ENCODE measurements around the gene FIGLA.

The FIGLA gene

GRCh38 chr2:70784320-70784719 lies 6.1 kb downstream of the FIGLA start:
- no peaks in the 10 kb centered on the region for H3K36me3 ChIP-seq (ENCODE audit: control insufficient read depth, insufficient read depth, low read length)
- H3K4me1 ChIP-seq (ENCODE audit: control insufficient read depth, insufficient read depth, low read length): no peaks in the 10 kb centered on the region
- H3K9ac ChIP-seq (ENCODE audit: low read length): no peak overlapping the region
- H3K4me3 ChIP-seq (ENCODE audit: low read length): no peak overlapping the region
- peaks cover 33% of the 10 kb centered on the region for H3K27me3 ChIP-seq (ENCODE audit: control insufficient read depth, insufficient read depth, low read length)
- H3K9me3 ChIP-seq (ENCODE audit: control insufficient read depth, low read length): no peaks in the 10 kb centered on the region

GRCh38 chr2:70779911-70780545 lies 10.4 kb downstream of the FIGLA start:
- Histone ChIP-seq H3K27me3 (ENCODE audit: control insufficient read depth, insufficient read depth, low read length) (peaks cover 18% of the 10 kb centered on the region), H3K36me3 (ENCODE audit: control insufficient read depth, insufficient read depth, low read length) (no peaks in the 10 kb centered on the region)

DNA sequence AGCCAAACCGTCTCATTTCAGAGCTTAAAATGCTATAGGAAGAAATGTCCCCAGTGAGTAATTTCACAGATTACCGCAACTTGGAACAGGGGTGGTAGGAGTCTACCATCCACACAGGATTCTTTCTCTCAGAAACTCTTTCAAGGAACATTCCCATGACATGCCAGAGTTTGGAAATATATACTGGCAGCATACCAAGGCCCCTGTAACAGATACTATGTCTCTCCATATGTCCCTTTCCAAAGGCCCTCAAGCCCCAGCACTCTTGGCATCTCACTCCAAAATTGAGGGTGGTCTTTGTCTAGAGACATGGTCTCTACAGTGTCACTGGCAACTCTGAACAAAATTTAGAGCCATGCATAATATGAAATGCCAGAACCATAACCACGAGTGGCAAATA lies 11.0 kb downstream of the FIGLA start:
- Histone ChIP-seq H3K4me3 (ENCODE audit: low read length) (no peak overlapping the region), H3K27me3 (ENCODE audit: control insufficient read depth, insufficient read depth, low read length) (peaks cover 17% of the 10 kb centered on the region), H3K4me1 (ENCODE audit: control insufficient read depth, insufficient read depth, low read length) (no peaks in the 10 kb centered on the region), H3K9ac (ENCODE audit: low read length) (no peak overlapping the region), H3K9me3 (ENCODE audit: control insufficient read depth, low read length) (no peaks in the 10 kb centered on the region), H3K36me3 (ENCODE audit: control insufficient read depth, insufficient read depth, low read length) (no peaks in the 10 kb centered on the region)

More at GRCh38 chr2:70779911-70780545, 10.4 kb downstream of the FIGLA start:
- Histone ChIP-seq H3K9me3 (ENCODE audit: control insufficient read depth, low read length) (no peaks in the 10 kb centered on the region), H3K4me1 (ENCODE audit: control insufficient read depth, insufficient read depth, low read length) (no peaks in the 10 kb centered on the region), H3K4me3 (ENCODE audit: low read length) (no peak overlapping the region), H3K9ac (ENCODE audit: low read length) (no peak overlapping the region)

DNA sequence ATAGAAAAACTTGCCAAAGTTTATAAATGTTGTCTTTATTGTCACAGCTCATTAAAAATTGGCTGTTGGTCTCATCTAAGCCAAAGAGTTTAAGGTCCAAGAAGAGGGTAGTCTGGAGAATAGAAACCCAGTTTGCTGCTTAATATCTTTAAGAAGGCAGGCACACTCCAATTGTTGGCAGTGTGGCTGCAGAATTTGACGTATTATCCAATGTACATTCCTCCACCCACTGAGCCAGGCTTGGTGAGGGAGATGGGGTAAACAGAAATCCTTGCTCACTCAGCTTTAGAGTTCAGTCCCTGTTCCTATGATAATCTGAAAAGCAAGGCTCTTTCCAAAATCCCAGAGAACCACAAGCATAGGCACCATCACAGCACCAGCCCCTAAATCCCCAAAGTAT lies 11.8 kb downstream of the FIGLA start:
- Histone ChIP-seq H3K27me3 (ENCODE audit: control insufficient read depth, insufficient read depth, low read length) (peaks cover 18% of the 10 kb centered on the region), H3K4me1 (ENCODE audit: control insufficient read depth, insufficient read depth, low read length) (no peaks in the 10 kb centered on the region), H3K4me3 (ENCODE audit: low read length) (no peak overlapping the region), H3K9me3 (ENCODE audit: control insufficient read depth, low read length) (no peaks in the 10 kb centered on the region), H3K9ac (ENCODE audit: low read length) (no peak overlapping the region), H3K36me3 (ENCODE audit: control insufficient read depth, insufficient read depth, low read length) (no peaks in the 10 kb centered on the region)

DNA sequence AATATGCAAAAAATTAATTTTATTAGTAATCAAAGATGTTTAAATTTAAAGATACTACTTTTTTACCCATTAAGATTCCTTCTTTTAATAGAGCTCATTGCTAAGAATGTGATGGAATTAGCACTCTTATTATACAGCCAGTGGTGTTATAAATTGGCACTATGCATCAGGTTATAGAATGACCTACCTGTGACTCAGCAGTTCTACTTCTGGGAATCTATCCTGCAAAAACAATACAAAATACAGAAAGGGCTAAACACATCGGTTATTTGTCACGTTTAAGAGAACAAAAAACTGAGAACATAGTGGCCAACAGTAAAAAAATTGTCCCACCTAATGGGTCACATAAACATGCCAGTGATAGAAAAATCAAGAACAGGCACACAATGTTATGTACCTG lies 13.0 kb downstream of the FIGLA start:
- Histone ChIP-seq H3K36me3 (ENCODE audit: control insufficient read depth, insufficient read depth, low read length) (no peaks in the 10 kb centered on the region), H3K4me3 (ENCODE audit: low read length) (no peak overlapping the region), H3K9ac (ENCODE audit: low read length) (no peak overlapping the region), H3K4me1 (ENCODE audit: control insufficient read depth, insufficient read depth, low read length) (no peaks in the 10 kb centered on the region), H3K9me3 (ENCODE audit: control insufficient read depth, low read length) (no peaks in the 10 kb centered on the region), H3K27me3 (ENCODE audit: control insufficient read depth, insufficient read depth, low read length) (peaks cover 26% of the 10 kb centered on the region)

GRCh38 chr2:70776266-70776665 lies 14.2 kb downstream of the FIGLA start:
- no peak overlapping the region for H3K4me3 ChIP-seq (ENCODE audit: low read length)
- H3K9me3 ChIP-seq (ENCODE audit: control insufficient read depth, low read length): no peaks in the 10 kb centered on the region
- H3K4me1 ChIP-seq (ENCODE audit: control insufficient read depth, insufficient read depth, low read length): no peaks in the 10 kb centered on the region
- H3K27me3 ChIP-seq (ENCODE audit: control insufficient read depth, insufficient read depth, low read length): peaks cover 35% of the 10 kb centered on the region
- no peak overlapping the region for H3K9ac ChIP-seq (ENCODE audit: low read length)
- H3K36me3 ChIP-seq (ENCODE audit: control insufficient read depth, insufficient read depth, low read length): no peaks in the 10 kb centered on the region

DNA sequence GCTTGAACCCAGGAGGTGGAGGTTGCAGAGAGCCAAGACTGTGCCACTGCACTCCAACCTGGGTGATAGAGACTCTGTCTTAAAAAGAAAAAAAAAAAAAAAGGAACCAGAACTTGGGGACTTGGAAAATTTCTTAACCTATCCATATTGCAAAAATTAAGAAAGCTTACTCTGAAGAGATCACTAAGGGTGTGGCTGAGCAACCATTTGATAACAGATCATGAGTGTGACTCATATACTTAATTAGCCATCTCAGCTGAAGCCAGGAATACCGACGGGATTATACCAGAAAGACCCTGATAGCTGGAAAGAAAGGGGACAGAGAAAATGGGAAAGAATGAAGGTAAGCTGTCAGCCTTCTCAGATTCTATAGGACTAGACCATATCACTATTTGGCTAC lies 15.3 kb downstream of the FIGLA start:
- Histone ChIP-seq H3K4me3 (ENCODE audit: low read length) (no peak overlapping the region), H3K9me3 (ENCODE audit: control insufficient read depth, low read length) (no peaks in the 10 kb centered on the region), H3K36me3 (ENCODE audit: control insufficient read depth, insufficient read depth, low read length) (no peaks in the 10 kb centered on the region), H3K9ac (ENCODE audit: low read length) (no peak overlapping the region), H3K4me1 (ENCODE audit: control insufficient read depth, insufficient read depth, low read length) (no peaks in the 10 kb centered on the region), H3K27me3 (ENCODE audit: control insufficient read depth, insufficient read depth, low read length) (peaks cover 42% of the 10 kb centered on the region)

DNA sequence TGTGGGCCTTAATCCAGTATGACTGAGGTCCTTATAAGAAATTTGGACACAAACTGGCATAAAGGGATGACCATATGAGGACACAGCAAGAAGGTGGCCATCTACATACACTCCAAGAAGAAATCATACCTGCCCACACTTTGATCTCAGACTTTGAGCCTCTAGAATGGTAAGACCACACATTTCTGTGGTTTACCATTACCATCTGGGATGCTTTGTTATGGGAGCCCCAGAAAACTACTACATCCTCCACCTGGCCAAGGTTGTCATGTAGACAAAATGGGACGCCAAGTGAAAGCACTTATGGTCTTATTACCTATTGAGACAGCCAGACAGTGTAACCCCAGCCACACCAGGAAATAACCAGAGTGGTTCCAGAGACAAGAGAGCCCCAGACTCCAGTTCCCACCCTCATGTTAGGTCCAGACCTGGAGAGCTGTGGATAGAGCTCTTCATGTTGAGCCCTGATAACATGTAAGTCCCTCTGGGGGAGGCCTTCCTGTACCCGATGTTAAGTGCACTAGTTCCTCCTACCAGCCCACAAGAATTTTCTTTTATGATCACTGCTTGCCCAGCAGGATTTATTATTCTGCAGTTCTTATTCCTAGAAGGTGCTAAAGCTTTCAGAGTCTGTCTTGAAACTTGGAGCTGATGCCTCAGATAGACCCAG lies 17.8 kb downstream of the FIGLA start:
- H3K9ac ChIP-seq (ENCODE audit: low read length): no peak overlapping the region
- H3K4me1 ChIP-seq (ENCODE audit: control insufficient read depth, insufficient read depth, low read length): peaks cover 2% of the 10 kb centered on the region
- H3K36me3 ChIP-seq (ENCODE audit: control insufficient read depth, insufficient read depth, low read length): no peaks in the 10 kb centered on the region
- peaks cover 61% of the 10 kb centered on the region for H3K27me3 ChIP-seq (ENCODE audit: control insufficient read depth, insufficient read depth, low read length)
- no peaks in the 10 kb centered on the region for H3K9me3 ChIP-seq (ENCODE audit: control insufficient read depth, low read length)
- no peak overlapping the region for H3K4me3 ChIP-seq (ENCODE audit: low read length)

- H3K27me3 ChIP-seq (ENCODE audit: control insufficient read depth, insufficient read depth, low read length): peaks cover 73% of the 10 kb centered on the region
Observed at GRCh38 chr2:70771446-70771845, 19.0 kb downstream of the FIGLA start.

DNA sequence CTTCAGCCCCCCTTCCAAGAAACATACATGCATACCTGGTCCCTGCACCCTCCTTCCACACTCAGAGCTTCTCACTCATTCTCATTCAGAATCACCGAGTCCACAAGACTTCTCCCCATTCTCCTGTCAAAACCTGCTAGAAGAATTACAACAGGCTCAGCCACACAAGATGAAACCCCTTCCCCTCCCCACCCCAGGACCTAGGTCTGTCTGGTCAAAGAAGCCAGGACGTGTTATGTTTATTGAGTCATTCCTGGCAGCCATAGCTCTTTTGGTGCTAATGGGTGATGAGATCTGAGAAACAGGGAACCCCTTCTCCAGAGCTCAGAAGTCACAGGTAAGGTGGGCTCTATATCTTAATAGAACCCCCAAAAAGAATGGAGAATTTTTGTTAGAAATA lies 21.0 kb downstream of the FIGLA start:
- Histone ChIP-seq H3K4me3 (ENCODE audit: low read length) (no peak overlapping the region), H3K4me1 (ENCODE audit: control insufficient read depth, insufficient read depth, low read length) (peaks cover 9% of the 10 kb centered on the region), H3K27me3 (ENCODE audit: control insufficient read depth, insufficient read depth, low read length) (peaks cover 67% of the 10 kb centered on the region), H3K36me3 (ENCODE audit: control insufficient read depth, insufficient read depth, low read length) (no peaks in the 10 kb centered on the region), H3K9me3 (ENCODE audit: control insufficient read depth, low read length) (no peaks in the 10 kb centered on the region), H3K9ac (ENCODE audit: low read length) (no peak overlapping the region)

More at GRCh38 chr2:70771446-70771845, 19.0 kb downstream of the FIGLA start:
- Histone ChIP-seq H3K4me1 (ENCODE audit: control insufficient read depth, insufficient read depth, low read length) (peaks cover 9% of the 10 kb centered on the region), H3K36me3 (ENCODE audit: control insufficient read depth, insufficient read depth, low read length) (no peaks in the 10 kb centered on the region), H3K4me3 (ENCODE audit: low read length) (no peak overlapping the region), H3K9ac (ENCODE audit: low read length) (no peak overlapping the region), H3K9me3 (ENCODE audit: control insufficient read depth, low read length) (no peaks in the 10 kb centered on the region)

- Histone ChIP-seq H3K4me1 (ENCODE audit: control insufficient read depth, insufficient read depth, low read length) (peaks cover 9% of the 10 kb centered on the region), H3K27me3 (ENCODE audit: control insufficient read depth, insufficient read depth, low read length) (peaks cover 66% of the 10 kb centered on the region), H3K36me3 (ENCODE audit: control insufficient read depth, insufficient read depth, low read length) (no peaks in the 10 kb centered on the region), H3K4me3 (ENCODE audit: low read length) (no peak overlapping the region), H3K9me3 (ENCODE audit: control insufficient read depth, low read length) (no peaks in the 10 kb centered on the region), H3K9ac (ENCODE audit: low read length) (no peak overlapping the region)
Observed at GRCh38 chr2:70768590-70769085, 21.8 kb downstream of the FIGLA start.

- Histone ChIP-seq H3K27me3 (ENCODE audit: control insufficient read depth, insufficient read depth, low read length) (peaks cover 61% of the 10 kb centered on the region), H3K36me3 (ENCODE audit: control insufficient read depth, insufficient read depth, low read length) (no peaks in the 10 kb centered on the region), H3K4me3 (ENCODE audit: low read length) (no peak within 1 kb of the TSS), H3K9me3 (ENCODE audit: control insufficient read depth, low read length) (no peaks in the 10 kb centered on the region), H3K9ac (ENCODE audit: low read length) (no peak within 1 kb of the TSS), H3K4me1 (ENCODE audit: control insufficient read depth, insufficient read depth, low read length) (peaks cover 9% of the 10 kb centered on the region)
Observed at GRCh38 chr2:70767699-70768589, 22.5 kb downstream of the FIGLA start, which contains the start of gene ADD2. ADD2 (minus strand) TSS chr2:70768200; CDS start chr2:70706408, 61,792 bp downstream.

All from mucosa of stomach (tissue), 1 donor.